ENCODE data around the gene PRKN.

PRKN gene

GRCh38 chr6:162727322-162728182 is at the start of gene PRKN, which contains the start of gene PACRG:
TSS of gene PRKN (minus strand) at chr6:162727766.
TSS of gene PACRG (plus strand) at chr6:162727974.
- DNase-seq, result peak; percentile 98

GRCh38 chr6:162777091-162777490 is 49.5 kb upstream of the PRKN start:
- DNase-seq, result no peak

DNA sequence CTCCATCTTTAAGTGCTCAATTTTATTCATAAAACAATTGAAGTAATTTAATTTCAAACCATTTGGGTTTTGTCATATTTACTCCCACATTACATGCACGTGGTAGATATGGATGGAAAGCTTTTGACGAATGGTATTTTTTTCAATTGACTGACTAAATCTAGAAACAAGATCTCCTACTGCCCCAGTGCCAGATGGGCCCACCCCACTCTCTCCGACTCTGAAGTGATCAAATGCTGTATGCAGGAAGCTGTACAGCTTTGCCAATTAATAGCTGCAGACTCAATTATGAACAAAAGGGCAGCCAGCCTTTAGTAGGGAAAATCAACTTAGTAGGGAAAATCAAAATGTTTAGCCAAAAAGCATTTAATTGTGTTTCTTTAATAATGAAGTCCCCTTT is 46.4 kb upstream of the PRKN start:
- DNase-seq, result no peak

GRCh38 chr6:162772466-162772865 is 44.9 kb upstream of the PRKN start:
- no peak for DNase-seq

DNA sequence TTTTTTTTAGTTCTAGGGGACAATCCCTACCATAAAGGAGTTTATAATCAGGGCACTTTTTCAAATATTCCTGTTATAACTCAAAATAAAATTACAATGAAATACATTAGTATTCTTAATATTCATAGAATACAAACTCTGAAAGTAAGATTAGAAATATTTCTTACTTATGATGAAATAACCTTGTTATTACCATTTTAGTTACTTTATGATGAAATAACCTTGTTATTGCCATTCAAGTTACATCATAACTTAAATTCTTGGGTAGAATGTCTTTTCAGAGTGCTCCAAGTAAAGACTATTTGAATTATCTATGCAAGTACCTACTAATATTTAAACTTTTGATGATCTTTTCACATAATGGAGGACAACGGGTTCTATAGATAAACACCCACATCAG is 43.4 kb upstream of the PRKN start:
- DNase-seq, result no peak

GRCh38 chr6:162770136-162770535 is 42.6 kb upstream of the PRKN start:
- no peak for DNase-seq

DNA sequence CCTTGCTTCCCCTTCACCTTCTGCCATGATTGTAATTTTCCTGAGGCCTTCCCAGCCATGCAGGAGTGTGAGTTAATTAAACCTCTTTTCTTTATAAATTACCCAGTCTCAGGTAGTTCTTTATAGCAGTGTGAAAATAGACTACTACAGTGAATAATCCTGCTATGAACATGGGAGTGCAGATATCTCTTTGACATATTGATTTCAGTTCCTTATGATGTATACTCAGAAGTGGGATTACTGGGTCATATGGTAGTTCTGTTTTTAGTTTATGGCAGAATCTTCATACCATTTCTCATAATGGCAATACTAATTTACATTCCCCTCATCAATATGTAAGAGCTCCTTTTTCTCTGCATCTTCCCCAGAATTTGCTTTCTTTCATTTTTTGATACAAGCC is 26.2 kb upstream of the PRKN start:
- no peak for DNase-seq

GRCh38 chr6:162751211-162751859 is 23.8 kb upstream of the PRKN start:
- DNase-seq, result no peak

DNA sequence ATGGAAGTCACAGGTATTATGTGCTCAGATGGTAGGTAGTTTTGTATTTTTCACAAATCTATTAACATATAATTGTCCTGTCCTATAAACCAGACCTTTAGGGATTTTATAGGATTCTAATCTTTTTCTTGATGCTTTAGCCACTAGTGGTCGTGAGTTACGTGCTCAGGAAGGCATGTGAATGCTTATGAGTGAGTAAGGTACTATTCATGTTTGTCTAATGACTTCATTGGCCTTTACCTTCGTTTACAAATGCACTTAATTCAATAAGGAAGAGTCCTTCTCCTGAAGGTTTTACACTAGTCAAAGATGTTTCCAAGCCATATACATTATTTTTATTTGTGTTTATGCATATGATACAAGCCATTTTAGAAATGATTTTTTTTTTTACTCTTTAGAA is 23.2 kb upstream of the PRKN start:
- DNase-seq, result no peak

DNA sequence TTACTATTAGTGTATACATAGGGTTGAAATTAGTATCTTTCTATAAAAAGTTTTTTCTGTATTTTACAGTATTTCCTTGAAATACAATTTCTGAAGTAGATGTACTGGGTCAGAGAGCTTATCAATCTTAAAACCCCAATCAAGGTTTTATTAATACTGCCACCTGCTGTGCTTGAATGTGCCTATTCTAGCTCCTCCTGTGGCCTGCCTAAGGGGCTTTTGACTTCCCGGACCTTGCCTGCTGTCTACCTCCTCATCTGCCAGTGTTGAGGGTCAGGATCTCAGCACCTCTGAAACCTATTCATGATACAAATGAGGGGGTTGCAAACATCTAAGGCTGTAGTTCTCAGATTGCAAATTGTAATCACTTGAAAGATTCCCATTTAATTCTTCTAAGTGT is 9.4 kb upstream of the PRKN start:
- DNase-seq, result no peak

DNA sequence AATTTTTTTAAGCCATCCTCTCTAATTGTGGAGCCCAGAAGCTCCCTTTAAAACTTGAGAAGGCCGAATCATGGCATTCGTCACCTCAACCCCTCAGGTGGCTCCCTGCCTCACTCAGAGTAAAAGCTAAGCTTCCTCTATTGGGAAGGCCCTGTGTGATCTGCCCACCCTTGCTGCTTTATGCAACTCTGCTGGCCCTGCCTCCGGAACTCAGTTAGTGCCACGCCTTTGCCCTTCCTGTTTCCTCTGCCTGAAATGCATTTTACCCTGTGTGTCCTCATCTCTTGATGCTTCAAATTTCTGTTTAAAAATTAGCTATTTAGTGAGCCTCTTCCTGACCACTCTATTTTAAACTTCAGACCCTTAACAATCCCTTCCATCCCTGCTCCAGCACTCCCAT is 5.9 kb upstream of the PRKN start:
- DNase-seq, result no peak

GRCh38 chr6:162730502-162730901 is 2.9 kb upstream of the PRKN start:
- no peak for DNase-seq

- DNase-seq, result no peak
Observed at GRCh38 chr6:162728706-162729105, 1.1 kb upstream of the PRKN start.

GRCh38 chr6:162728197-162728596 is 631 bp upstream of the PRKN start:
- no peak for DNase-seq

GRCh38 chr6:162726947-162727321 is 632 bp downstream of the PRKN start:
- DNase-seq, result no peak

GRCh38 chr6:162722633-162723032 is 4.9 kb downstream of the PRKN start:
- no peak for DNase-seq

- no peak for DNase-seq
Observed at GRCh38 chr6:162722226-162722625, 5.3 kb downstream of the PRKN start.

DNA sequence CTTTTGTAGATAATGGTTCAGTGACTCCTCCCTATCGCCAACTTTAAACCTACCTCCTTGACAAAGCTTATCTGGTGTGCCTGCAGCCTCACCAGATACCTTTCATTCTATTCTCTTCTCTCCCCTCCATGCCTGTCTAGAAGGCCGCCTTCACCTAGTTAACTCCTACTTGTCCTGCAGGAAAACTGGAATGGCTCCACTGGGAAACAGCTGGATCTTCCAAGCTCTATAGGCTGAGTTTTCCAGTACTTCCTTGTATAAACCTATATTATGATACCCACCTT is 6.2 kb downstream of the PRKN start:
- no peak for DNase-seq

GRCh38 chr6:162719528-162719927 is 8.0 kb downstream of the PRKN start:
- no peak for DNase-seq

DNA sequence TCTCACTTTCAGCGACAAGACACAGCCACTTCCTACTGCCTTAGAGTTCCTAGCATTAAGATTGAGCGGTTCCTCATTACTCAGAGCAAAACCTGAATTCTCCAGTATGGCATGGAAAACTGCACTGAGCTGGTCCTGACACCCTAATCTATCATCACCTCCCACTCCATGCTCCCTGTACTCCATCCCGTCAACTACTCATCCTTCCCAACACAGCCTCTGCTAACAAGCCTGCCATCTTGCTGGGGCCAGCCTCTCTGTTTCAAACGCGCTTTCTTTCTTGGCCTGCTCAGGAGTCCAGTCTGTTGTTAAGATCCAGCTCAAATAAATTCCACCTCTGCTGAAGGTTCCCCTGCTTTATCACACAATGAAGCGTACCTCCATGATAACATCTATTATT is 12.0 kb downstream of the PRKN start:
- no peak for DNase-seq

GRCh38 chr6:162713974-162714780 is 13.4 kb downstream of the PRKN start:
- no peak for DNase-seq

DNA sequence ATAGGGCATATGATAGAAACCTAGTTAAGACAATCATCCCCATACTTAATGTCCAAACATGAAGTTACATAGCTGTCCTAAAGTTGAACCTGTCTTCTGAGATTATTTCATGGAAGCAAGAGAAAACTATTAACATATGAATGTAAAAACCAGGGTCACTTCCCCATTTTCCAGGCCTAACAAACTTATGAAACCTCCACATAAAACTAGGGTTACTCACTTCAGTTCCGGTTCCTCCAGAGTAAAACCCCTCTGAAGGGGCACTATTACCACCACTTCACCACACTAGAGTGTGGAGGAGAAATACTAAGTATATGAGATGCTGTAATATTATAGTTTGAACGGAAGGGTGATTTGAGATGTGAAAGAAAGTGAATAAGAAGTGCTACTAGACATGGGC is 14.9 kb downstream of the PRKN start:
- DNase-seq, result no peak

DNA sequence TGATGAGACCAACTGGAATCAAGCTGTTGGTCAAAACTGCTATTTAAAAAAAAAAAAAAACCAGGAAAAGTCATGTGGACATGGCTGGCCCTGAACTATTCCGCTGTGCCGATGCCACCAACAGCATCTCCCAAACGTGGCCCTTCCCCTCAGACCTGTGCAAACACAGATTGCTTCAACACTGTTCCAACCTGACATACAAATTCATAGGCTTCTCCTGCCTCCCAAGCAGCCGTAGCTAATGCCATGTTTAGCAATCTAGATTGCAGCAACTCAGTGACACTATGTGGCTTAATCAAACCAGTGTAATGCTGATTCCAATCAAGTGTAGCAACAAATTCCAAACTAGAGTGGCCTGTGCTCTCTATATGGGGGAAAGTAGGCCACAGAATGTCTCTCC is 16.2 kb downstream of the PRKN start:
- DNase-seq, result no peak

GRCh38 chr6:162710936-162711335 is 16.6 kb downstream of the PRKN start:
- no peak for DNase-seq
